HG03045 (cell line): Measurements from ENCODE around the gene WDPCP.
"Not testable (repeated sequence)": the region's sequence is repeated elsewhere in the genome, so short reads cannot be mapped to it uniquely, and the experiment has no call there.

Experiments
- ATAC-seq: cut with Tn5 transposase; IDR thresholded peaks from one replicate; pipeline ENCODE4 v1.9.1; 2021; ENCODE audit warnings: mild to moderate bottlenecking, moderate library complexity; ENCODE audit not compliant: unreplicated experiment

Gene WDPCP

GRCh38 chr2:63268946-63269345 lies 319.3 kb downstream of the WDPCP start:
- ATAC-seq, result no peak

DNA sequence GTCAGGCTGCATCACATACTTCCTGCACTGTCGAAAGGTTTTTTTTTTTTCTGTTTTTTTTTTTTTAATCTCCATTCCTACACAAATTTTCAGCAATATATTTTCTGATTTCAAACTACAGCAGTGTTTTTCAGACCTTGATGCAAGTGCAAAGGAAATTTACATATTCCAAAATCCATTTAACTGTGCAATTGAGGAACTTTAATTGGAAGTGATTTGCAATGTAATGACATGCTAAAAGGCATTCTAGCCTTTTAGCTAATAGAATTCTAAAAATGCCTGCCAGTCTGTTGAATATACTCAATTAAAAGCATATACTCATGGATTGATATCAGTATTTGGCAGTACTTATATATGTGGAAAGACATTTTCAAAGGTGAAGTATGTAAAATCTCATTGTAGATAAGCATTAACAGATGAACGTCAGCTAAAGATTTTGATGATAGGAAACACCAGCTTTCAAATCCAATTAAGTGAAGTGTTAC lies 327.1 kb downstream of the WDPCP start:
- no peak for ATAC-seq

GRCh38 chr2:63257473-63257872 lies 330.8 kb downstream of the WDPCP start:
- no peak for ATAC-seq

- ATAC-seq, result no peak
Measured at GRCh38 chr2:63249161-63249560, 339.1 kb downstream of the WDPCP start.

DNA sequence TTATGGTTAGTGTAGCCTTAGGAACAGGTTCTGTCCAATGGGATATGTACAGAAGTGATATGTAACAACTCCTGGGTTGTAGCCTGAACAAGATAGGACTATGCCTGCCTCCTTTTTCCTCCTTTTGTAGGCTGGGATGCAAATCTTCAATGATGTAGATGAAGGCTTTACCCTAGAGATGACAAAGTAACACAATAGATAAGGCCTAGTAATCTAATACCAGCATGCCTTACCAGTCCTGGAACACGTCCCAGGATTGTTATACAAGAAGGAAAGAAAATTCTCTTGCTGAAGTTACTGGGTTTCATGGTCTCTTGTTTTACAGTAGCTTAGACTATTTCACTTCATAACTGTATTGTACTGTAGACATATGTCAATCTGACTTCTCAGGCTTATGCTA lies 345.5 kb downstream of the WDPCP start:
- no peak for ATAC-seq

DNA sequence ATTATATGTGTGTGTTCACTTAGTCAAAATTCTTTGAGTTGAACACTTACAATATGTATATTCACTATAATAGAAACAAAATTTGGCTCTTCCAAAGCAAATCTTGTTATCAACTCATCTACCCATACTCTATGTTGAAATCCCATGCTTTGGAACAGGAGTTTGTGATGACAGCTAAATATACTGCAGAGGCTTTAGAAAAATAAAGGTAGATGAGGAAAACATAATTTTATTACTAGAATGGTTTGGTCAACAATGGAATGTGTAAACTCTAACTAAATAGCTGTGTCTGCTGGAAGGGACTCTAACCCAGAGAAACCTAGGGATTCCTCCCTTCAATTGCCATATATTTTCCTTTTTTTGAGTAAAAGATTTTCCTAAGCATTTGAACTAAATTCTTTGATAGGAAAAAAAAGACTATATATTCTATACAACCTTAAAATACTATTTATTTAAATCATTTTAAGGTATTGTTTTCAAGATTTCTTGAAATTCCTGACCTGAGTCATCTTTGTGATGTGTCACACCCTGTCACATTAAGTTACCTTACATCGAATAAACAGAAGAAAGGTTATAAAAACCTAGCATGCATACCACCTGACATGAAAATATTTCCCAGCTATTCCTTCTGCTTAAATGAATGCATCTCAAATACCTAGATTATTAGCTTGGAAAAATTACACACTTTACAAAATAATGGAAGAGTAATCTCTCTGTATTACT lies 362.2 kb downstream of the WDPCP start:
- no peak for ATAC-seq

- no peak for ATAC-seq
Measured at GRCh38 chr2:63218800-63219526, 369.3 kb downstream of the WDPCP start.

DNA sequence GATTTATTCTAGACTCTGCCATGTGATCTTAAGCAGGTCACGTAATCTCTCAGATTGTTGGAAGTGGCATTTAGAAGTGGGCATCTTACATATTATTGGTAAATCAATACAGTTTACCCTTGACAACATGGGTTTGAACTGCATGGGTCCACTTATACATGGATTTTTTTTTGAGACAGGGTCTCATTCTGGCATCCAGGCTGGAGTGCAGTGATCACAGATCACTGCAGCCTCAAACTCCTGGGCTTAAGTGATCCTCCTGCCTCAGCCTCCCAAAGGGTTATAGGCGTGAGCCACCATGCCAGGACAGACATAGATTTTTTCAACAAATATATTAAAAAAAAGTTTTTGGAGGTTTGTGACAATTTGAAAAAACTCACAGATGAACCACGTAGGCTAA lies 393.0 kb downstream of the WDPCP start:
- ATAC-seq, result no peak

GRCh38 chr2:63194175-63194574 lies 394.1 kb downstream of the WDPCP start:
- no peak for ATAC-seq

- no peak for ATAC-seq
Measured at GRCh38 chr2:63192889-63193774, 395.1 kb downstream of the WDPCP start.

- no peak for ATAC-seq
Measured at GRCh38 chr2:63192169-63192888, 395.9 kb downstream of the WDPCP start.

DNA sequence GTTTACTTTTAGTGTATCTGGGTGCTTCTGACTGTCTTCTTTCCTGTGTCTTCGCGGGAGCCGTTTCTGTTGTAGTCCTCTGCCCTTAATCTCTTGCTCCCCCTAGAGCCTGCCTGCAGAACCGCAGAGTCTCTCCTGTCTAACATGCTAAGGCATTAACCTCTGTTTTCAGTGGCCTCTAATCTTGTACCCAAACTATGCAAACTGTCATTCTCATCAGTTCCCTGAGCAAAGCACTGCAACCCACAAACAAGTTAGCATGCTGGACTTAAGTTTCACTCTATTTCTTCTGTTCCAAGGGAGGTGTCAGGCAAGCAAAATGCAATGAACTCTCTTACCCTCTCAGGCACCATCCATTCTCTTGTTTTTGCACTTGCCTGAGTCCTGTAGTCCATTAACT lies 399.3 kb downstream of the WDPCP start:
- ATAC-seq, result no peak

- no peak for ATAC-seq
Measured at GRCh38 chr2:63186331-63186730, 401.9 kb downstream of the WDPCP start.

DNA sequence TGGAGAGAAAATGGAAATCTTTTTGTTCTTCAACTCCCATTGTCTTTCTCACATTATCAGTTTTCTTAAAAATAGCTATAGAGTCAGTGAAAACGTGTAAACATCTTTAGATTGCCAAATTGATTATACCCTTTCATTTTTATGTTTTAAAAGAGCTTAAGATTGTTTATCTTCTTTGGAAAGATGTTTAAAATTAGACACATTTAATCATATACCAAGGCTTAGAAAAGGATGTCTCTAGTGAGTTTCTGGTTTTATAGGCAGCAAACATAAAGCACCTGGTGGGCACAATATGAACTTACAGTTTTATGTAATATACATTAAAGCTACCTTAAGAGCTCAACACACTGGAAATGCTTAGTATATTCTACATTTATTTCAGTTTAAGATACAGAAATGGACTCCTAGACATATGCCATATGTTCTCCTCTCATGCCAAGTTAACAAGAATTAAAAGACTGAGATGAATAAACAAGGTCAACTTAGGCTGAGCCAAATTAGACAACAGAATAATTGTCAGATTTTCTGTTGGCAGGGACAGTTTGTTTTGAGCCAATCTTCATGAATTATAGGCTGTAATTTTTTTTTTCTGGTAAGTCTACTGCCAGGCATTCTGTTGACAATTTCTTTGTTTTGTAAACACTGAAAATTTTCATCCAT lies 425.0 kb downstream of the WDPCP start:
- no peak for ATAC-seq

GRCh38 chr2:63159262-63159661 lies 429.0 kb downstream of the WDPCP start:
- no peak for ATAC-seq

- ATAC-seq, result not testable (repeated sequence)
Measured at GRCh38 chr2:63136683-63137082, 451.6 kb downstream of the WDPCP start.

- no peak for ATAC-seq
Measured at GRCh38 chr2:63132020-63132419, 456.3 kb downstream of the WDPCP start.

DNA sequence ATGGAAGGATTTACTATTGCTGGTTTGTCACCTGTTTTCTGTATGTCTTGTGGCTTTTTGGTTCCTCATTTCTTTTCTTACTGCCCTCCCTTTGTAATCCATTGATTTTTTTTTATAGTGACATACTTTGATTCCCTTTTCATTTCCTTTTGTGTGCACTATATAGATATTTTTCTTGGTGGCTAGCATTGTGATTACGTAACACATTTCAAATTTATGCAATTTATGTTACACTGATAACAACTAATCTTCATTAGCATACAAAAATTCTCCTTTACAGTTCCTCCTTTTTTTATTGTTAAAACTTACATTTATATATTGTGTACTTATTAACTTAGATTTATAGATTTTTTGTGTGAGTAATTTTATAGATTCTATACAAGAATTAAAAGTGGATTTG lies 457.1 kb downstream of the WDPCP start:
- ATAC-seq, result no peak

GRCh38 chr2:63127594-63127993 lies 460.7 kb downstream of the WDPCP start:
- ATAC-seq, result no peak

- ATAC-seq, result no peak
Measured at GRCh38 chr2:63124850-63125249, 463.4 kb downstream of the WDPCP start.
